GF-D8 (cell line): ENCODE data around the gene KIFAP3.
"Not testable (repeated sequence)": the region's sequence is repeated elsewhere in the genome, so short reads cannot be mapped to it uniquely, and the experiment has no call there.

Source experiments
- DNase-seq: peaks from one replicate; lab custom pipeline; 2025; lab: John Stamatoyannopoulos, UW

Gene KIFAP3

DNA sequence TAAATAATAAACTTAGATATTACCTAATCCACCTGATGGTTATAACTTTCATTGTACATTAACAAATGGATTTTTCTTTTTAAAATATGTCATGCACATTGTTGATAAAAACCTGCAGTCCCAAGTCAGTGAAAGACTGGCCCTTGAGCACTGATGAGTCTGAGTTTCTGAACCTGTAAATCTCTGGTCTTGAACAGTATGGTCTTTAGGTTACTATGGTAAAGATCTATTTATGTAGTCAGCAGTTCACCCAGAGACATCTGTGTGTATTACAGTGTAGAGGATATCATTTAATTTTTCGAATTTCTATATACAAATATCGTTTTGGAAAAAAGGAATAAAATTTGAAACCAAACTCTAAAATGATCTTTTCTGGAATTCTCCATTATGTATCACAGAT is 150.4 kb downstream of the KIFAP3 start:
- DNase-seq, result no peak

DNA sequence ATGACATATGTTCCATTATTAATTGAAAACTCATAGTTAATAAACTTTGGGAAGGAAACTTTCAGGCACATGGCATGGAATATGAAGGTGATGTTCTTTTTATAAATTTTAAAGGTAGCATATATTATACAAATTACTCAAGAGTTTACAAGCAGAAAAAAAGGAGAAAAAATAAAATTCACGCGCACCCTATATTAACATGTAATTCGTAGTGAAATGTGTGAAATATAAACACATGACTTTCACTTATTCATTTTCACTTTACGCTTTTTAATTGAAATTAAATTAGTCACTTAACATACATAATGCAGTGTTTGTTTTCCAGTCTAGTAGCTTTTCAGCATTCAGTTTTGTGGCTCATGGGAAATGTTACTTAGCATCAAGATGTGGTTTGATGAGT is 153.4 kb downstream of the KIFAP3 start:
- DNase-seq, result no peak

DNA sequence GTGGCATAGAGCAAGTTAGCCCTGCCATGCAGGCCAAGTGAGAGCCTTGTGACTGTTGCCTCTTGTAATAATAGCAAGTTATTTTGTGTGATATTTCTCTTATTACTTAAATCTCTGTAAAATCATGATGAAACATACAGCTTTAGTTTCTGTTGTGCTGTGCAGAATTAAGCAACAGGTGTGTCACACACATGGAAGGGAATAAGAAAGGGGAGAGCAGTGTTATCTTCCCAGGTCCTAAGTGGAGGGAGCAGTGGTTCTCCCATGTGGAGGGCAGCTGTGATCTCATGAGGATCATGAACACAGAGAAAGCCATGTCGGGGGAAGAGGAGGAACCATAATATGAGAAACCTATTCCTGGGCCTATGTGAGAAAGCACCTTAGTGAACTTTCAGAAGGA is 155.6 kb downstream of the KIFAP3 start:
- DNase-seq, result no peak

DNA sequence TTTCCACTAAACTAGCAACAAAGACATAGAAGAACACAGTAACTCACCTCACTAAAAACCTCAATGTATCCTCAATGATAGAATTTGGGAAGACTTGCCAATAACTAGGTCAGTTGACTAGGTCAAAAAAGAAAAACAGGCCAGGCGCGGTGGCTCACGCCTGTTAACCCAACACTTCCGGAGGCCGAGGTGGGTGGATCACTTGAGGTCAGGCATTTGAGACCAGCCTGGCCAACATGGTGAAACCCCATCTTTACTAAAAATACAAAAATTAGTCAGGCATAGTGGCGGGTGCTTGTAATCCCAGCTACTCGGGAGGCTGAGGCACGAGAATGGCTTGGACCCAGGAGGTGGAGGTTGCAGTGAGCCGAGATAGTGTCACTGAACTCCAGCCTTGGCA is 156.3 kb downstream of the KIFAP3 start:
- DNase-seq, result not testable (repeated sequence)

DNA sequence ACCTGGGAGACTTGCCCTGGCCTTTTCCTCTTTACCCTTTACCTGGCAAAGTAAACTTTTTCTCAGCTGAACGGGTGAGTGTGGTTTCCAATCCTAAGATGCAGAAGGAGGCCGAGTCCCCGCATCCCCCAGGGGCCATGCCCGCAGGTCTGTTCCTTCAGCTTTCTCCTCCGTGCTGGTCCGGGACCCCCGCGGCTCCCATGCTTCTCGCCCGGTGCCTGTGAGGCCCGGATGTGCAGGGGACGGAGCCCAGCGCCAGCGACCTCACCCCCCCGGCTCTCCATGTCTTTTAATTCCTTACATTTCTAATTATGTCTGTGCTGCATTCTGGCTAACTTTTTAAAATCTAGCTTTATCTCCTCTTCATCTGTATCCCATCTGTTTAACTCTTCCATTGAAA is 159.3 kb downstream of the KIFAP3 start:
- no peak for DNase-seq

DNA sequence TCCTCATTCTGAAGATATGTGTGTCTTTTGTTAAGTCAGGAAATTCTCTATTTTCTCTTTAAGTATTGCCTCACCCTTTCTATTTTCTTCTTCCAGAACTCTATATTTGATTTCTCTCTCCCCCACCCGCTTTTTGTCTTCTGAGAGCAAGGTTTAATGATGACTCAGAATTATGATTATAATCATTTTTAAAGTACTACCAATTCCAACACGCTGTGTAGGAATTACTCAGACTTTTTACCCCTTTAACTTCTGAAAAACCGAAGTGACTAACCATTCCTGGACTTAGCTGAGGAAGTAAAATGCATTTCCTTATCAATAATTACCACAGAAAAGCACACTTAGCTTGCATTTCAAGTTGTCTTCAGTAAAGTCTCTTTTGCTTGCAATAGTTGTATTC is 160.0 kb downstream of the KIFAP3 start:
- DNase-seq, result no peak

DNA sequence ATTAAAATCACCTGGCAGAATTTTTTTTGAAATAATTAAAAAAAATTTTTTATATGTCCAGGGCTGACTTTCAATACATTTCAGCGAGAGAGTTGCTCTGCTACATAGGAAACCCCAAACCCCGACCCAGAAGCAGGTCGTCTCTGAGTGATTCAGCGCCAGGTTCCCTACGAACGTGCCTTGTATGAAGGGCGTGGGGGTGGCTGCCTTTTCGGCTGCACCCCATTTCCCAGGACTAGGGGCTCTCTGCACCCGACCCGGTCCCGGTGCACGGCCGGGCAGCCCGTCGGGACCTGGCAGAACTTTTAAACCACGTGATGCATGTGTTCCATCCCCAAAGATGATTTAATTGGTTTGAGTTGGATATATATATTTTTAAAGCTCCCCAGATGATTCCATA is 165.0 kb downstream of the KIFAP3 start:
- DNase-seq, result no peak

DNA sequence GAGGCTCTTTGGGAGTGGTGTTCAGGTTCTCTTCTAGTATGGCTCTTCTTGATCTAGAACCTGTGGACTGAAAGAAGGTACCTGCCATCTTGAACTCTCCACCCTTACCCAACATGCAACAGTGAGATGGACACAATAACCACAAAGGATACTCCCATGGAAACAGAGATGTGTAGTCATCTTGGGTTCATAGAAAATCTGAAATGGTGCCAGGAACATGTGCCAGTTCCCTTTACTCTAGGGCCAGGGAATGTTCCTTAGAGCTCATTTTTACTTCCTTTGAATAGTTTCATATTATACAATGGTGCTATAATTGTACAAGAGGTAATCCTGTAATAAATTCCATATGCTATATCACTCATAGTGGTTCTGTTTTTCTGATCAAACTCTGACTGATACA is 167.6 kb downstream of the KIFAP3 start:
- no peak for DNase-seq

DNA sequence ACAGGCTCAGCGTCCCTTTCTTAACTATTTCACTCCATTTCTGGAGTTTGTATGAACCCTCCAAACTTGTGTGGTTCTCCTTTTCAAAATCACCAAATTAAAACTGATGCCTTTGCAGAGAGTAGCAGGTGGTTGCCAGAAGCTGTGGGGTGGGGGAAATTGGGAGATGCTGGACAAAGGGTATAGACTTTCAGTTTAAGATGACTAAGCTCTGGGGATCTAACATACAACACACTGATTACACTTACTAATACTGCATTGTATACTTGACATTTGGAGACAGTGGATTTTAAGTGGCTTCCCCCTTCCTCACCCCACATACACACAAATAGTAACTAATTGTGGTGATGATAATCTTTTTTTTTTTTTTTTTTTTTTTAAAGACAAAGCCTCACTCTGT is 169.7 kb downstream of the KIFAP3 start:
- no peak for DNase-seq

DNA sequence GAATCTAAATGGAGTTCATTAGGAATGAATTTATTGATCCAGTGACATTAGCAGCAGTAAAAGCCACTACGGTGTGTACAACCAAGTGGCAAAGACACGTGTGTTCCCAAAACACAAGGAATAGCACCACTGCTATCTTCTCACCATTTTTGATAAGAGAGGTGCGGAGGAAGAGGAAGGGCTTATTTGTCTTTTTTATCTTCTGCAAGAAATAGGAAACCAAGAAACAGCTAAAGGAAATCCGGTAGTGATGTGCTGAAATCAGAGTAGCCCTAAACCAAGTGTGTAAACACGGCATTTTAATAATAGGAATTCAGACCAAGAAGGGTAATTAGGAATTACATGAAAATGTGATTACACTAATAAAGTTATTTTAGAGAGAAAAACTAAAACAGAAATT is 171.7 kb downstream of the KIFAP3 start:
- no peak for DNase-seq

DNA sequence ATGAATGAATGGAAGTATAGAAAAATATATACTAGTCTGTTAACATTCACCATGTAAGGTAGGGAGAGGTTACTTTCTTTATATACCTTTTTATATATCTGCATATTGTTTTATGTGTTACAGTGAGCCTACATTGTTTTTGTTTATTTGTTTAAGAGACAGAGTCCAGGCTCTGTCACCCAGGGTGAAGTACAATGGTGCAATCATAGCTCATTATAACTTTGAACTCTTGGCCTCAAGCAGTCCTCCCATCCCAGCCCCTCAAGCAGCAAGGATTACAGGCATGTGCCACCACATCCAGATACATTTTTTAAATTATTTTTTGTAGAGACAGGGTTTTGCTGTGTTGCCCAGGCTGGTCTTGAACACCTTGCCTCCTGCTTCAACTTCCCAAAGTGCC is 173.4 kb downstream of the KIFAP3 start:
- DNase-seq, result no peak

DNA sequence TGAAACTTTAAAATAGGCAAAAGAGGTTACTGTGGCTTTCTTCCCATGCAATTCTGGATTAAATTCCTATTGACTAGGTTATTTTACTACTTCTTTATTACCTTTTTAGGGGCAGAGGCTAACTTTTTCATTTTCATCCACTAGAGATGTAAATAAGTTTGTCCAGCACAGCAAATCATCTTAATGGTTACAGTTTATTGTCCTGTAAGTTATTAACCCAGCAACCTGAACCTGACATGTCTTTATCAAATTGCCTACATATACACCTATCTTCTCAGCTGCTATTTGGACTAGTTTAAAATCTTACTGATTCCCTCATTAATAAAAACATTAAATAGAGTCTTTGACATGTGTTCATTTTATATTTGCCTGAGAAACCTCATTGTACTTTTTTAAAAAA is 173.9 kb downstream of the KIFAP3 start:
- no peak for DNase-seq

DNA sequence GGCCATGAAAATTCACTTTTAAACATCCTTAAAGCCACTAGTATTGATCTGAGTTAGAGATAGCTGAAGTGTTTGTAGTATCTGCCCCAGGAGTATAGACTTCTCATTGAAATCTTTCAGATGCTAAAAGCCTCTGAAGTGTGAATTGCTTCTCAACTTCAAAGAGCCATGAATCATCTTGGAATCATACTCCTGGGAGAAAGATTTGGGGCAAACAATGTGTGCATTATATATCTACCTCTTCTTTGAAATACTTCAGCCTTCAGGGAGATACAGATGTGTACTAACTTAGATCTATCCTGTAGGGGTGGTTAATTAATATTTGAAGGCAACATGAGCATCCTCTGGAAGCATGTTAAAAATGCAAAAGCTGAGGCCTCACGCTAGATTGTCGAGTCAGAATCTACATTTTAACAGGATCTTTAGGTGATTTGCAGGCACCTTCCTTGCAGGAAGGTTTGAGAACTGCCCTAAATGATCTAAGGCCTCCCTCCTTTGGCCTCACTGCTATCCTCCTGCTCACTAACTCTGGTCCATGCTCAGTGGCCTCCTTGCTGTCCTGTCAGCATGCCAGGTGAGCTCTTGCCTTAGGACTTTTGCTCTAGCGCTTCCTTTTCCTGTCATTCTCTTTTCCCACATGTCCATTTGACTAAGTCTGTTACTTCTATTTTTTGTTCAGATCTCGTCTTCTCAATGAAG is 174.8 kb downstream of the KIFAP3 start:
- no peak for DNase-seq

DNA sequence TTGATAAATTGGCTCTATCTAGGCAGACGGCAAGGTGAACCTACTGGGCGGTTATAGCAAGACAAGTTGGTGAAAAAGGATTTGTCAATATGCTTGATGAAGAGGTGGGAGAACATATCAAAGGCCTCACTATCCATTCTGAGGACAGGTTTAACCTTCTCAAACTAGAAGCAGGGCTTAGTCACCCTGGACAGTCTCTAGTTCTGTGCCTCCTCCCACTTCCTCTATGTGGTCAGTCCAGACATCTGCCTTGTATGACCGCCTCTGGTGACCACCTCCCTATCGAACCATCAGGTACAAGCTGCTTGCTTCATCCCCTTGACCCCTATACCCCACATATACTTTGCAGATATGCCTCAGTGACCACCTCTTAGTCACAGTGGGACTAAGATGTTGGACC is 178.5 kb downstream of the KIFAP3 start:
- DNase-seq, result no peak

DNA sequence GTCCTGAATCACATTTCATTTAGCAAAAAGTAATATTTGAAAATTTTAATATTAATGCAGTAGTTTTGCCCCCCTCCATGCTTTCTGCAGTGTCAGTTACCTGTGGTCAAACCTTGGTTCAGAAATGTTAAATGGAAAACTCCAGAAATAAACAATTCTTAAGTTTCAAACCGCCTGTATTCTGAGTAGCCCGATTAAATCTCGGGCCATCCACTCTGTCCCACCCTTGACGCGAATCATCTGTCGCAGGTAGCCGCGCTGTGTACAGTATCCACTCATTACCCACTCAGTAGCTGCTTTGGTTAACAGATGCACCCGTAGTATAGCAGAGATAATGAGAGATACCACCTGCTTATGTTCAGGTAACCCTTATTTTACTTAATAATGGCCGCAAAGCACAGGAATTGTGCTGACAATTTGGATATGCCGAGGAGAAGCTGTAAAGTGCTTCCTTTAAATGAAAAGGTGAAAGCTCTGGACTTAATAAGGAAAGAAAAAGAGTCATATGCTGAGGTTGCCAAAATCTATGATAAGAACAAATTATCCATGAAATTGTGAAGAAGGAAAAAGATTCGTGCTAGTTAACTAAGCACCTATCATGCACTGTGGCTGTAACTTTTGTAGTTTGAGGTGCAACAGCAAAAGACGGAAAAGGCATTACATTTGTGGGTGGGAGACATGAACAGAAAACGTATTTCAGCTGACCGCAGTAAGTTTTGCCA is 179.9 kb downstream of the KIFAP3 start:
- no peak for DNase-seq

DNA sequence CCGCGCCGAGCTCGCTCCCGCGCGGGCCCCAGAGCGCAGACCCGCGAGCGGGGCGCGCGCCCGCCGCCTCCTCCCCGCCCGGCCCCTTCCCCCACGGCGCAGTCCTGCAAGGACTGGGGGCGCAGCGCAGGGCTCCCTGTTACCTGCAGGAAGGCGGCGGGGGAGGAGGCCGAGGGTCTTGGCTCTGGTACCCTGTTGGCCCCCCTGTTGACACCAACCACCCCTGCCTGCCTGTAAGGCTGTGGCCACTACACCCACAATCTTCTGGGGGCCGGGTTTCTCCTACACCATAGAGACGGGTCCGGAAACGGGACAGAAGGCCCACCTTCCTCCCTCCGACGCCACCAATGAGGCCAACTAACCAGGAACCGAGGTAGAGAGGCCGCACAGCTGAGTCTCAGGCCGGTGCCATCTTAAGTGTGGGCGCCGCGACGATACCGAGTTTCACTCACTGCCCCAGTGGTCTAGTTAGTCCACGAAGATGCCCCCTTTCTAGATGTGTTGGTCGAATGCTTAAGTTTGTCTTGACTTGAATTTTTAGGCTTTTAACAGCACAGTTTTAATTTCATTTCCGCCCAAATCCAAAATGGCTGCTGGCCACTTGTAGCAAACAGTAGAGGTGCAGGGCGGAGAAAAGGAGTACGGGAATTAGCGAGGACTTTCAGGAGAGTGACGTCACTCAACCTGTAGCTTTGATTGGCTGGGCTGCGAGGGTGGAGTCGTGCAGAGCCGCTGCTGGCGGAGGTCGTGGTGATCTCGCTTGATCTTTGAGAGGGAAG is 180.7 kb downstream of the KIFAP3 start, which contains the start of gene SCYL3:
TSS of gene SCYL3 (minus strand) at position 252 of the 779 bp plus-strand sequence. CDS start 5,056 bp downstream, outside the sequence.
- peak; percentile 91 for DNase-seq

DNA sequence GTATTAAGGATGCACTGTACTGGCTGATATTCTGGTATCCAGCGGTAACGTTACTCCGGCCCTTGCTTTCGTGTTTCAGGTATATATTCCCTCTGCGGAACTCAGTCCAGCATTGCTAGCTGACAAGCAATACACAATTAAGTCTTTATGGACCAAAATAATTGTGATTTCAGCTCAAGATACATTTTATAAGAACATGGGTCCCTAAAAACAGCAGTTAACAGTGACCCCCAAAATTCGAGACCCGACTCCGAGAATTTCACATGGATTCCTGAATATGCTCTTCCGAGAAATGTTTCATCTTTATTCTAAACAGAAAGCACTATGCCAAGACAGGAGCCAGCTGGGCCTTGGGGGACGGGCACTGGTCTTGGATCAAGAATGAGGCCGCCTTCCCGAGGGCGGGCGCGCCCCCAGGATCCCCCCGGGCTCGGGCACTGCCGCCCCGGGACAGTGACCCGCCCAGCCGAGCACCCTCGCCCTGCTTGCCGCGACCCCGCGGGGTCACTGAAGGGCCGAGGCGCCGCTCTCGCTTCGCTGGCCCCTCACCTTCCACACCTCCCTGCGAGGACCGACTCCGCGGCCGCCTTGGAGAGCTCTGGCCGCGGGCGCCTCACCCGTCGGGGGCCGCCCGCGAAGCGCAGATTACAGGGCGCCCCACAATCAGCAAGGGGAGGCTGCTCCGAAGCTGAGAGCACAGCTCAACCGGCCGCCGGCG is 181.4 kb downstream of the KIFAP3 start:
- DNase-seq, result no peak

DNA sequence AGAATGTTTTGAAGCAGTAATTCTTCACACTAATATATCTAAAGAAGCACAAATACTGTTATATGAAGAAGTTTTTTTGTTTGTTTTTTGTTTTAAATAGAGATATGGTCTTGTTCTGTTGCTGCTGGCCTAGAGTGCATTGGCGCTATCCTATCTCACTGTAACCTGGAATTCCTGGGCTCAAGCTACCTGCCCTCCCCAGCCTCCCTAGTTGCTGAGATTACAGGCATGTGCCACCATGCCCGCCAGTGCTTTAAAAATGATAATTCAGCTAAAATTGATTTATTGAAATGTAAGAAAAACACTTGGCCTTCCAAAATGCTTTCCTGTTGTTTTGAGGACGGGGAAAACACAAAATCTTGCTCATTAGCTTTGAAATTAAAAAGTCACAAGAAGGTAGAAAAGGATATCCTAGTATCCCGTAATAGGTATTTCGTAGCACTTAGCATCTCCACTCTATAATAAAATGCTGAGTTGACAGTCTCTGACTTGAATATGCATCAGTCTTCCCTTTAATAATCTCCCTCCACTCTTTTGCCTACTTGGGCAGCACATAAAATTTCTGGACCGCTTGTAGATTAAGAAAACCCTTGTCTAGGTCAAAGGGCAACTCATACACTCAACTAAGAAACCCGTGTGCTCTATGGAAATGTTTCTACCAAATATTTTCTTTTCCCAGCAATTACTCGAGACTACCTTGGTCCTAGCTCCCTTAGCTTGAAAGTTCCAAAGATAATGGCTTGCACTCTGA is 182.1 kb downstream of the KIFAP3 start:
- DNase-seq, result no peak

DNA sequence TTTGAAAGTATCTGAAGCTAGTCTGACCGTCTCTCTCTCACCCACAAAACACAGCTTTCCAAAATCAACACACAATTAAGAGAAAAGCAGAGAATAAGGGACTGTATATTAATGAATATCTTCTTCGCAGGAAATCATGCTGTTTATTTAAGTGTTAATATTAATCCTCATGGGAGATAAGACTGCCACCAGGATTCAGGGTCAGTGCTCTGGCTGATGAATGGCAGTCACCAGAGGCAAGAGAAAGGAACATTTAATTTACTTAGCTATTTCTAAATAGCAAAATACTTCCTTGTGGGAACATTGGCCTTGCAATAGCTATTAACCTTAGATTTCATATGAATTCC is 183.0 kb downstream of the KIFAP3 start:
- no peak for DNase-seq

DNA sequence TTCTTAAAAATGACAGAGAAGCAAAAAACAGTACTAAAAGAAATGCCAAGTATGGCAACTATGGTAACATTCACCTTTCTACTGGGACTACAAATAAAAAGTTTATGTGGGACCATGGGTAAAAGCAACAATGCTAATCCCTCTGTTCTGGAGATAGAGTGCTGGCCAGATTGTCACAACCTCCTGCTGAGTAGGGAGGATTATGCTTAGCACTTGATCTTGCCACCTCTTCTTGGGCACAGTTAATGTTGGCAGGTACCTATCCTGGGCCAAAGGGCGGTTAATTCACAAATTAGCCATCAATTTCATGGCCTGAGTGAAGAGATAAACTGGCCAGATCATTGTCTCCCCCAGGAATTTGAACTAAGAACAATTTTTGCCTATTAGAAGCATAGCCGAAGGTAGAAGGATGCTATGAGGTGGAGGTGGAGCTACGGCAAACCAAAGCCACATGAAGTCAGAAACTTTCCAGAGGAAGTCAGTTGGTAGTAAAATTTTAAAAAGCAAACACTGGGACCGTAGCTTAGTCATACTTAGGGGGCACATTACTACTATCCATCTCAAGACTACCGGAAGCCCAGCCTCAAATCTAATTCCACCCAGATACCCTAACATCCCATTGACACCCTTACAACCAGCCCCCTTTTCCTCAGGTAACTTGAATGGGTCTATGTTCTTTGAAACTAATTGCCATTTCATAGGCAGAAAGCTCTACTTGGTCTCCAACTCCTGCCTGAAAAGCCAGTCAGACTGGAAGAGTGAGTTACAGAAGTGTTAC is 183.5 kb downstream of the KIFAP3 start:
- DNase-seq, result peak; percentile 56

DNA sequence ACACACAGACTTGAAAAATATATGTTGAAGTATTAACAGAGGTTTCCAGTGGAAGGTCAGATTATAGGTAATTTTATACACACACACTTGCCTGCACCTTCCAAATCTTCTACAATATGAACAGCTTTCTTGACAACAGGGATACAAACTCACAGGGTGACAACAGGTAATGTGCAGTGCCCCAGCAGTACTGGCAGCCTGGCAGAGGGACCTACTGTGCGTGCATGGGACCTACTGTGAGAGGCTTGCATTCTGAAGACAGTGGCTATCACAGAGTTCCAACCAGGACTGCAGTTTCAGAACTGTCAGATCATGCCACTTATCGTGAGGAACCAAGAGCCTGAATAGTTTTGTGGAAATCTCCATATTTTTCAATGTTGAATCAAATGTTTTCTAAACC is 184.6 kb downstream of the KIFAP3 start:
- no peak for DNase-seq
